GM18909 (cell line): ENCODE data around the gene RRAS2.
"Not testable (repeated sequence)": the region's sequence is repeated elsewhere in the genome, so short reads cannot be mapped to it uniquely, and the experiment has no call there.

Source experiments
- ATAC-seq: cut with Tn5 transposase; IDR thresholded peaks from one replicate; pipeline ENCODE4 v1.9.1; 2021; ENCODE audit warnings: mild to moderate bottlenecking; ENCODE audit not compliant: unreplicated experiment, poor library complexity

The RRAS2 gene

GRCh38 chr11:14358729-14359439 lies at the start of gene RRAS2:
RRAS2 (minus strand) TSS chr11:14359183; CDS start chr11:14358870, 313 bp downstream.
- peak; percentile 93 for ATAC-seq

- no peak for ATAC-seq
Measured at GRCh38 chr11:14408612-14409011, 49.6 kb upstream of the RRAS2 start.

- not testable (repeated sequence) for ATAC-seq
Measured at GRCh38 chr11:14406116-14406515, 47.1 kb upstream of the RRAS2 start.

GRCh38 chr11:14403528-14403927 lies 44.5 kb upstream of the RRAS2 start:
- ATAC-seq, result not testable (repeated sequence)

- ATAC-seq, result no peak
Measured at GRCh38 chr11:14399087-14399486, 40.1 kb upstream of the RRAS2 start.

GRCh38 chr11:14396273-14396672 lies 37.3 kb upstream of the RRAS2 start:
- ATAC-seq, result no peak

- no peak for ATAC-seq
Measured at GRCh38 chr11:14393889-14394288, 34.9 kb upstream of the RRAS2 start.

GRCh38 chr11:14393129-14393528 lies 34.1 kb upstream of the RRAS2 start:
- ATAC-seq, result no peak

GRCh38 chr11:14390669-14391068 lies 31.7 kb upstream of the RRAS2 start:
- ATAC-seq, result no peak

GRCh38 chr11:14388352-14388751 lies 29.4 kb upstream of the RRAS2 start:
- ATAC-seq, result no peak

- no peak for ATAC-seq
Measured at GRCh38 chr11:14386895-14387480, 28.0 kb upstream of the RRAS2 start.

- ATAC-seq, result no peak
Measured at GRCh38 chr11:14386081-14386480, 27.1 kb upstream of the RRAS2 start.

- no peak for ATAC-seq
Measured at GRCh38 chr11:14384338-14384737, 25.4 kb upstream of the RRAS2 start.

GRCh38 chr11:14381968-14382367 lies 23.0 kb upstream of the RRAS2 start:
- no peak for ATAC-seq

- ATAC-seq, result peak; percentile 83
Measured at GRCh38 chr11:14380947-14381561, 22.1 kb upstream of the RRAS2 start.

- ATAC-seq, result no peak
Measured at GRCh38 chr11:14380125-14380936, 21.3 kb upstream of the RRAS2 start.

- no peak for ATAC-seq
Measured at GRCh38 chr11:14378171-14378570, 19.2 kb upstream of the RRAS2 start.

GRCh38 chr11:14376920-14377319 lies 17.9 kb upstream of the RRAS2 start:
- no peak for ATAC-seq

- no peak for ATAC-seq
Measured at GRCh38 chr11:14374922-14375830, 16.2 kb upstream of the RRAS2 start.
